Measurements from ENCODE around the gene IQGAP3.

The IQGAP3 gene

DNA sequence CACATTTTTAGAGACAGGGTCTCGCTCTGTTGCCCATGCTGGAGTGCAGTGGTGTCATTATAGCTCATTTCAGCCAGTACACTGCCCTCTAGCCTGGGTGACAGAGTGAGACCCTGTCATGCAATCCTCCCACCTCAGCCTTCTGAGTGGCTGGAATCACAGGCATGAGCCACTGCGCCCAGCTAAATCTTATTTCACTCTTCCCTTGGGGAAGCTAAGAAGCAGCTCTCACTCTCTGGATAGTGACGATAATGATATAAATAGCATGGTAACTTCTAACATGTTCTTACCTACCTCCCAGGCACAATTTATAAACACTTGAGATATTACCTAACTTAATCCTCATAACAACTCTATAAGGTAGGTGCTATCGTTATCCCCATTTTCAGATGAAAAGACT, 24.9 kb downstream of the IQGAP3 start:
- DNase-seq: no peak
- H3K27me3 Mint-ChIP-seq: no peaks in the 10 kb centered on the region

DNA sequence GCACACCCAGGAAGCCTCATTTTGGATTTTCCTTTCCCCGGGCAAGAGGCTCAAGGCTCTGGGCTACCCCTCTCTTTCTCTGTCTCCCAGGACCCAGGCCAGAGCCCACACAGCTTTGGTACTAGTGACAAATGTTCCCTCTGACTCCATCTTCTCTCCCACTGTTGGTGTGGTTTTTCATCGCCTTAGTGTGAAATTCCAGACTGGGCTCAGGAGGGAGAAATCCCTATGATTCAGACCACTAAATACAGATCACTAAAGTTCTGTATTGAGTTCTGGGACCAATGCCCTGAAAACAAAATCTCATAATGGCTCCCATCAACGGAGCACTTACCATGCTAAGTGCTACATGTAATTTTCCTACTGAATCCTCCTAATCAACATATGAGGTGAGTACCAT, 26.1 kb downstream of the IQGAP3 start:
- no peaks in the 10 kb centered on the region for H3K4me1 Mint-ChIP-seq (ENCODE audit: low read depth)
- no peaks in the 10 kb centered on the region for H3K9me3 Mint-ChIP-seq
- no peak overlapping the region for H3K27ac Mint-ChIP-seq
- DNase-seq: no peak
- H3K36me3 Mint-ChIP-seq (ENCODE audit: low read depth): no peaks in the 10 kb centered on the region
- no peaks in the 10 kb centered on the region for H3K27me3 Mint-ChIP-seq
- H3K4me3 Mint-ChIP-seq: no peak overlapping the region

More for the DNA sequence above, 24.9 kb downstream of the IQGAP3 start:
- Mint-ChIP-seq H3K36me3 (ENCODE audit: low read depth) (no peaks in the 10 kb centered on the region), H3K4me1 (ENCODE audit: low read depth) (peaks cover 2% of the 10 kb centered on the region), H3K9me3 (no peaks in the 10 kb centered on the region), H3K4me3 (no peak overlapping the region), H3K27ac (no peak overlapping the region)

DNA sequence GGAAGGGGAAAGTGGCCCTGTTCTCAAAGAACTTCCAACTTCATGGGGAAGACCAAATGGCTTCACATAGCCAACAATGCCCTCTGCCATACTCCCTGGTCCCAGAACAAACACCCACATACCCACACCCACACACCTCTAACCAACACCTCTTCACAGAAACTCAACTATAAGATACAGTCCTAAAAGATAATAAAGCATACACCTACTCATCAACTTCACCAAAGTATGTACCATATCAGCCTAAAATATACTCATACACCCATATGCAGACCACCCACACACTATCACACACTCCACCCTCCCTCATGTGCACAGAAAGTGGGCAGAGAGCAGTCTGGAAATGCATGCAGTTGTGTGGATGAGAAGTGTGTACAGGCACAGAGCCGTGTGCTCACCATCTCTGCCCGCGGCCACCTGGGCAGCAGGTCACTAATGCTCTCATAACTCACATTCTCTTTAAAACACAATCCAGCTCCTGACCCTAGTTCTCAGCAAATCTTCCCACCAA, 27.7 kb downstream of the IQGAP3 start:
- Mint-ChIP-seq H3K27ac (no peak overlapping the region), H3K4me3 (no peak overlapping the region)
- DNase-seq: no peak

DNA sequence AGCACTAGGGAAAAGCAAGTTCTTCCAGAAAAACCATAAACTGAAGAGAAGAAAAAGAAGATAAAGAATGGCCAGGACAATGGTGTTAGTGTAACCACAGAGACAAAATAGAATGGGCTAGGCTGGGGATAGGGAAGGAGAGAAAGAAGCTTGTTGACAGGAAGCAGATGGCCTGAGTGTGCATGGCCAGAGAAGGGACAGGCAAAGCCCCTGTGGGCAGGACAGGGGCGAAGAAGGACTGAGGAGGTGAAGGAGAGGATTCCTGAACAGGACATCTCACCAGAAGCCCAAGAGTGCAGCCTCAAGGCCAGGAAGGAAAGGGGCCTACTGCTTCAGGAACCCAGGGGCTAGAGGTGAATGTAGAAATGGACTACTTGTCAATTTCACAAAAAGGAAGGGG, 29.3 kb downstream of the IQGAP3 start:
- no peaks in the 10 kb centered on the region for H3K27me3 Mint-ChIP-seq
- H3K27ac Mint-ChIP-seq: no peak overlapping the region
- no peaks in the 10 kb centered on the region for H3K4me1 Mint-ChIP-seq (ENCODE audit: low read depth)
- no peak overlapping the region for H3K4me3 Mint-ChIP-seq
- no peaks in the 10 kb centered on the region for H3K9me3 Mint-ChIP-seq
- H3K36me3 Mint-ChIP-seq (ENCODE audit: low read depth): no peaks in the 10 kb centered on the region
- no peak for DNase-seq

More for the DNA sequence above, 27.7 kb downstream of the IQGAP3 start:
- no peaks in the 10 kb centered on the region for H3K4me1 Mint-ChIP-seq (ENCODE audit: low read depth)
- H3K36me3 Mint-ChIP-seq (ENCODE audit: low read depth): no peaks in the 10 kb centered on the region
- no peaks in the 10 kb centered on the region for H3K9me3 Mint-ChIP-seq
- H3K27me3 Mint-ChIP-seq: no peaks in the 10 kb centered on the region

DNA sequence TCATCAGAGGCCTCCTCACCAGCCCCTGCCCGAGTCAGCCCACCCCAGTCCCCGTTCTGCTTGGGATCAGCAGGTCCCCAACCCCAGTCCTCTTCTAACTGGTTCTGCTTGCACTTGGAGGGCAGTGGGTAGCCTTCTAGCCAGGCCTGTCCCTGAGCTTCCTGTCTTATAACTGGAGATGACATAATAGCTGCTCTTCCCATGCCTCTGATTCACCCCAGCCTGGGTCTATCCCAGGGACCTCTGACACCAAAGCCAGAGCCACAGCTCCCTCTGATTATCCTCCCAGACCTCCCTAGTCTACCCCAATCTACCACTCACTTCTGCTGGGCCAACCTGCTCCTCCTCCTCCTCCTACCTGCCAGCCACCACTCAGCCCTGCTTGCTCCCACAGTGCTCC, 31.4 kb downstream of the IQGAP3 start:
- Mint-ChIP-seq H3K27me3 (no peaks in the 10 kb centered on the region), H3K9me3 (no peaks in the 10 kb centered on the region), H3K36me3 (ENCODE audit: low read depth) (no peaks in the 10 kb centered on the region), H3K4me1 (ENCODE audit: low read depth) (no peaks in the 10 kb centered on the region), H3K27ac (no peak overlapping the region), H3K4me3 (no peak overlapping the region)
- DNase-seq: no peak

DNA sequence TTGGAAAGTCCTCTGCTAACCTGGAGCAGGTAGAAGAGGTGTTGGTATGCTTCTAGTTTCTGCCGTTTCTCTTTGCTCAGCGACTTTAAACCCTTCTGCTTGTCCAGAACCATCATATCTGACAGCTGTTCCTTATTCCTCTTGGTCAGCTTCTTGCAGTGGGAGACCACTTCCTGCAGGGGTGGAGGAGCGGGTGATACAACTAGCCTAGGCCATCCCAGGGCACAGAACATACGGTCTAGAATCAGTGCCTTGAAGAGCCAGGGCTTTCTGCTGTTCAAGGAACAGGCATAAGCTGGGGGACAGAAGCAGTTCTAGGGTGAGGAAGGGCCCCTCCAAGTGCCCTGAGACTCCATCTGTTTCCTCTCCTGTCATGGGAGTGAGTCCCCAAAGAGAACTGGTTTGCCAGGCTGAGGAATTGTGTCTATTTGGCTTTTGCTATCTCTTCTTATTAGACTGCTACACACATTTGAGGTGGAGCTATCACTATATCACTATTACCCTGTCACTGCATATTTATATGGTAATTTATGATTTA, 32.5 kb downstream of the IQGAP3 start:
- Mint-ChIP-seq H3K9me3 (no peaks in the 10 kb centered on the region), H3K27ac (no peak overlapping the region), H3K4me3 (no peak overlapping the region), H3K27me3 (no peaks in the 10 kb centered on the region), H3K4me1 (ENCODE audit: low read depth) (no peaks in the 10 kb centered on the region), H3K36me3 (ENCODE audit: low read depth) (no peaks in the 10 kb centered on the region)
- DNase-seq: no peak

DNA sequence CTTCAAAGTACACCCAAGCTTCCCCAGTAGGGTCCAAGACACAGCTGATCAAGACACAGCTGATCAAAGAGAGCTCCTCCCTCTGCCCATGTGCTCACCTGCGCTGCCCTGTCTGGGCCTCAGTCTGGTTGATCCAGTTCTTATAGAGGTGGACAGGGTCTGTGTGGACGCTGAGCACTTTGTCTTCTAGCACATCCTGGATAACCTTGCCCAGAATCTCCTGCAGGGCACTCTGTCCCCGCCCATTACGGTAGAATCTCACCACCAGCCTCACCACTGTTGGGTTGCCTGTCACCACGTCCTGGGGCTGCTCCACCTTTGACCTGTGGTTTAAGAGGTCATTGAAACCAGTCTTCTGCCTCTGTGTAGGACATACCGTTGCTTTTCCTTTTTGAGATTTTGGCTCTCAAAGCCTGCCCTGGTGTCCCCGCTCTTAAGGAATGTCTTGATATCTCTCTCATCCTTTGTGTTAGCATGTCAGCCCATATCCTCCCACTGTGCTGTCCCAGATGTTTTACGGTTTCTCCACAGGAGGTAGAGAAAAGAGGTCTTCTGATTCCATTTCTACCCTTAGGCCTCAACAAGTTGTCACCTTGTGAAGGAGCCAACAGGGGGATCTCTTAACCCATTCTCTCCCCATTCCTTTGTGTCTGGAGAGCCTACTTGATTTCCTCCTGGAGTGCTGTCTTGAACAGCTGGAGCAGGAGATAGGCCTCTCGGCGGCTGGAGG, 33.5 kb downstream of the IQGAP3 start:
- Mint-ChIP-seq H3K9me3 (no peaks in the 10 kb centered on the region), H3K4me3 (no peak overlapping the region), H3K27ac (no peak overlapping the region), H3K4me1 (ENCODE audit: low read depth) (no peaks in the 10 kb centered on the region), H3K27me3 (no peaks in the 10 kb centered on the region), H3K36me3 (ENCODE audit: low read depth) (no peaks in the 10 kb centered on the region)
- no peak for DNase-seq

DNA sequence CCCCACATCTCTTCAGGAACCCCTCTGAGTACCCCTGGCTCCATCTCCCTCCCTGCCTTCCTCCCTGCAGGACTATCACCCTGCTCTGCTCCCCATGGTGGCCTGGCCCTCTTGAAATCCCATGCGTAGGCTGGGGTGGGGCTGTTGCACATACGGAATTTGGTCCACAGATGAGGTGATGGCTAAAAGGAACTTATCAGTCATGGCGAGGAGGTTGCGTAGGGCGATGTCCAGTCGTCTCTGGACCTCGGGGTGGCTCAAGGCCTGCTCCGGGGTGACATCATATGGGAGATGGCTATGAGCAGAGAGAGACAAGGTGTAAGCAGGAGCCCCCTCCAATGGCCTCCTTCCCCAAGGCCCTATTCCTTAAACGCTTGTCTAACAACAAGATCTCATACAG, 35.3 kb downstream of the IQGAP3 start:
- H3K36me3 Mint-ChIP-seq (ENCODE audit: low read depth): no peaks in the 10 kb centered on the region
- H3K27me3 Mint-ChIP-seq: no peaks in the 10 kb centered on the region
- no peak overlapping the region for H3K4me3 Mint-ChIP-seq
- no peaks in the 10 kb centered on the region for H3K9me3 Mint-ChIP-seq
- H3K4me1 Mint-ChIP-seq (ENCODE audit: low read depth): no peaks in the 10 kb centered on the region
- no peak for DNase-seq
- H3K27ac Mint-ChIP-seq: no peak overlapping the region

DNA sequence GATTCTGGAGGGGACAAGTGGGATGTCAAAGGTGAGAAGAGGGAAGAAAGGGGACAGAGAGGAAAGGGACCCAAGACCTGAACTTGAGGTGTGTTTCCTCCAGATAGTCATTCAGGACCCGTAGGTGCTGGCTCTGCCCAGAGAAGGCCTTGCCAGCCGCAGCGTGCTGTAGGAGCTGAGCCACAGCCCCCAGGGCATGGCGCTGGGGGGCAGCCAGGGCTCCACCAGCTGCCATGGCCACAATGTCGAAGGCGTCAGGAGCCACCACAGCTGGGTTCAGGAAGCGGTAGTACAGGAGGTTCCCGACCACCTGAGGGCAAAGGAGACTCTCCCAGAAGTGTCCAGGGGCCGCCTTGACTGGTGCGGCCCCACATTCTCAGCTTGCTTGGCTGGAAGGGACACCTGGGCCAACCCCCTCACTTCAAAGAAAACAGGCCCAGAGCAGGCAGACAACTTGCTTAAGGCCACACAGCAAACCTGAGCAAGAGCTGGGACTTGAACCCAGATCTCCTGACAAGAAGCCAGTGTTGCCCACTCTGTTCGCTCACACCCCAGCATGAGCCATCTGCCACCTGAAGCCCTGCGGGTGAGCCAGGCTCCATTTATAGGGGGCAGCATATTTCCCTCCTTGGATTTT, 37.8 kb downstream of the IQGAP3 start:
- no peak for DNase-seq
- Mint-ChIP-seq H3K27ac (no peak overlapping the region), H3K27me3 (no peaks in the 10 kb centered on the region), H3K4me1 (ENCODE audit: low read depth) (no peaks in the 10 kb centered on the region), H3K9me3 (no peaks in the 10 kb centered on the region), H3K4me3 (no peak overlapping the region), H3K36me3 (ENCODE audit: low read depth) (no peaks in the 10 kb centered on the region)

DNA sequence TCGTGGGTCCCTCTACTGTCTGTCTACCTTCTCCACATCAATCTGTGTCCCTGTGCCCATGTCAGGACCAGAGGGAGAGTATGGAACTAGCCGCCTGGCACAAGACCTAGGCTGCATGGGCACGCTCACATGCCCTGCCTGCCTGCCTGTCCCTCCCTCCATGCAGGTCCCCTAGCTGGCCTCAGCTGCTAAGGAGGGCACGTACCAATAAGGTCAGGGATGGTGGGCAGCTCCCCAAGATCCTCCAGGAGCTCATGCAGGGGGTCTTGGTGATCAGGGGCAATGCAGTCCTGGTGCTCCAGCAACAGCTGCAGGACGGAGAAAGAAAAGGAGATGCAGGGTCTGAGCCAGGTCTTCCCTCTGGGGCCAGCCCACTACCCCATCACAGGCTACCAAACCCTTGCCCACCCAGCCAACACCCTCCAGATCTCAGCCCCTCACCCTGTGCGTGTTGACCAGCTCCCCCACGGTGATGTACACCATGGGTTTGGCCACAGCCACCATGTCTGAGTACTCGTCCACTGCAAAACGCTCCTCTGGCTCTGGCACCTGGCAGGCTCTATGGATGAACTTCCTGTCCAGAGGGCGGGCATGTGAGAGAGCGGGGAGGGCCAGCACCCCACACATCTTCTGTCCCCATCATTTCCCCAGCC, 38.7 kb downstream of the IQGAP3 start:
- no peak overlapping the region for H3K4me3 Mint-ChIP-seq
- no peak overlapping the region for H3K27ac Mint-ChIP-seq
- H3K9me3 Mint-ChIP-seq: no peaks in the 10 kb centered on the region
- no peak for DNase-seq
- H3K36me3 Mint-ChIP-seq (ENCODE audit: low read depth): no peaks in the 10 kb centered on the region
- no peaks in the 10 kb centered on the region for H3K27me3 Mint-ChIP-seq
- H3K4me1 Mint-ChIP-seq (ENCODE audit: low read depth): no peaks in the 10 kb centered on the region

DNA sequence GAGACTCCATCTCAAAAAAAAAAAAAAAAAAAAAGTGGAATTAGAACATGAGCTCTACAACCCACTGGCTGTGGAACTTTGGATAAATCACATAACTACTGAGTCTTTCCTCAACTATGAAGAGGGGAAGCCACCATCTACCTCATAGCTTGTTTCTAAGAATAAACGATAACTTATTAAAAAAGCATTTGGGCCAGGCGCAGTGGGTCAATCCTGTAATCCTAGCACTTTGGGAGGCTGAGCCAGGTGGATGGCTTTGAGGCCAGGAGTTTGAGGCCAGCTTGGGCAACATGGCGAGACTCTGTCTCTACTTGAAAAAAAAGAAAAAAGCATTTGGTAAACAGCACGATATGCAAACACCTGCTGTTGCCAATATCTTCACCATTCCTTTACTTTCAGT, 40.0 kb downstream of the IQGAP3 start:
- H3K27ac Mint-ChIP-seq: no peak overlapping the region
- no peak for DNase-seq
- no peaks in the 10 kb centered on the region for H3K36me3 Mint-ChIP-seq (ENCODE audit: low read depth)
- H3K9me3 Mint-ChIP-seq: no peaks in the 10 kb centered on the region
- no peak overlapping the region for H3K4me3 Mint-ChIP-seq
- H3K27me3 Mint-ChIP-seq: no peaks in the 10 kb centered on the region
- peaks cover 10% of the 10 kb centered on the region for H3K4me1 Mint-ChIP-seq (ENCODE audit: low read depth)

DNA sequence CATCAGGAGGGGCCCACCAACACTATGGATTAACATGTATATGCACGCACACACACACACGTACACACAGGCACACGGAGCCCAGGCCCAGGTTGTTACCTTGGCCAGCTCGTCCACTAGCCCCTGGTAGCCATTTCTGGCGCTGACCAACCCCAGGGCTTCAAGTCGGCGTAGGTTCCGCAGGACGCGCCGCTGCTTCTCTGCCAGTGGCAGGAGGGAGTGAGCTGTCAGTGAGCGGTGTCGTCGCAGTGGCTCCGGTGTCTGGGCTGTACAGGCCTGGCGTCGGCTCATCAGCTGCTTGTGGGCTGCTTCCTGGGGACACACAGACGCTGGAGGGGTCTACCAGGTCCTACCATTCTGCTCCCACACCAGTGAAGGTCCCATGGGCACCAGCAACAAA, 42.4 kb downstream of the IQGAP3 start:
- H3K9me3 Mint-ChIP-seq: no peaks in the 10 kb centered on the region
- no peaks in the 10 kb centered on the region for H3K36me3 Mint-ChIP-seq (ENCODE audit: low read depth)

DNA sequence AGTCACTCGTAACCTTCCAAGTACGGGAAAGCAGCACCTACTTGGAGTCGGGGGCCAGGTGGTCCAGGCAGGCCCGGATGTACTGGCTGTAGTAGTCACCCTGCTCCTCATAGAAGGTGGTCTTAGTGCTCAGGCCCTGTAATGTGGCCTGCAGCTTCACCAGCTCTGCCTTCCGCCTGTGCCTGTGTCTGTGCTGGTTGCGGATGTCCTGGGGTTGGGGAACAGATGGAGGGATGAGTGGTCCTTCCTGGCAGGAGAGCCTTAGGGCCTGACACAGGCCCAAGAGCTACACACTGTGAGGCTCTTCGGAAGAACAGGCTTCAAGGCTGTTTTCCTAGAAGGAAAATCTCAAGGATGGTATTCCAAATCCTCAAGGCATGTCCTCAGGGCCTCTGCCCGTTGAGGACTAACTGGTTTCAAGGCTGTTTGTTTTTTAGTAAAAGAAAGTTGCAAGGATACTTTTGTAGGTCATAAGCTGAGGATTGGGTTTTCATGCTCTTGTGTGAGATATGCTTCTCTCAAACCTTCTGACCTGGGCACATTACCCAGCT, 43.4 kb downstream of the IQGAP3 start:
- Mint-ChIP-seq H3K4me3 (no peak overlapping the region), H3K27ac (no peak overlapping the region), H3K36me3 (ENCODE audit: low read depth) (no peaks in the 10 kb centered on the region), H3K9me3 (no peaks in the 10 kb centered on the region), H3K27me3 (no peaks in the 10 kb centered on the region), H3K4me1 (ENCODE audit: low read depth) (peaks cover 33% of the 10 kb centered on the region)
- no peak for DNase-seq

More for the DNA sequence above, 42.4 kb downstream of the IQGAP3 start:
- H3K4me1 Mint-ChIP-seq (ENCODE audit: low read depth): peaks cover 22% of the 10 kb centered on the region
- H3K27me3 Mint-ChIP-seq: no peaks in the 10 kb centered on the region
- H3K4me3 Mint-ChIP-seq: no peak overlapping the region
- no peak overlapping the region for H3K27ac Mint-ChIP-seq
- no peak for DNase-seq

DNA sequence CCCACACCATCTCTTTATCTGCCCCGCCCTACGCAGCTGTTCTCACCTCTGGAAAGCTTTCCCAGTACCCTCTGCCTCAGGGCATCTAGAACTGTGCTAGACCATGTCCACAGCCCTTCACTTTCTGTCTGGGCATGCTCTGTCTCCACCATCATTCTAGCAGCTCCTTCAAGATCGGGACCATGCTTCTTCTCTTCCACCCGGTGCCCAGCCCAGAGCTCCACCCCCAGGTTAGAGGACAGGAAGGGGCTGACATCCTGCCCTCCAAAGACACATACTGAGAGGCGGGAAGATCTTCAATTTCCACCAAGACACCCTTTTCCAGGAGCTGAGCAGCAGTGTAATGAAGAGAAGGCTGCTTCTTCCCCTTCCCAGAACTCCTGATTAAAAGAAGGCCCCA, 44.1 kb downstream of the IQGAP3 start:
- DNase-seq: no peak
- H3K4me1 Mint-ChIP-seq (ENCODE audit: low read depth): peaks cover 35% of the 10 kb centered on the region
- H3K9me3 Mint-ChIP-seq: no peaks in the 10 kb centered on the region
- no peaks in the 10 kb centered on the region for H3K27me3 Mint-ChIP-seq
- no peaks in the 10 kb centered on the region for H3K36me3 Mint-ChIP-seq (ENCODE audit: low read depth)
- no peak overlapping the region for H3K27ac Mint-ChIP-seq
- no peak overlapping the region for H3K4me3 Mint-ChIP-seq
